ENCODE results near the gene ADAMTS2. TPM values are rescaled to one million over a fixed set of nuclear protein-coding genes. Genes with fewer than 3 reads are reported as not detected.

Gene ADAMTS2
- total RNA-seq = 8.2 to 10.5 TPM (median 9.5 TPM) in 3 replicates

DNA sequence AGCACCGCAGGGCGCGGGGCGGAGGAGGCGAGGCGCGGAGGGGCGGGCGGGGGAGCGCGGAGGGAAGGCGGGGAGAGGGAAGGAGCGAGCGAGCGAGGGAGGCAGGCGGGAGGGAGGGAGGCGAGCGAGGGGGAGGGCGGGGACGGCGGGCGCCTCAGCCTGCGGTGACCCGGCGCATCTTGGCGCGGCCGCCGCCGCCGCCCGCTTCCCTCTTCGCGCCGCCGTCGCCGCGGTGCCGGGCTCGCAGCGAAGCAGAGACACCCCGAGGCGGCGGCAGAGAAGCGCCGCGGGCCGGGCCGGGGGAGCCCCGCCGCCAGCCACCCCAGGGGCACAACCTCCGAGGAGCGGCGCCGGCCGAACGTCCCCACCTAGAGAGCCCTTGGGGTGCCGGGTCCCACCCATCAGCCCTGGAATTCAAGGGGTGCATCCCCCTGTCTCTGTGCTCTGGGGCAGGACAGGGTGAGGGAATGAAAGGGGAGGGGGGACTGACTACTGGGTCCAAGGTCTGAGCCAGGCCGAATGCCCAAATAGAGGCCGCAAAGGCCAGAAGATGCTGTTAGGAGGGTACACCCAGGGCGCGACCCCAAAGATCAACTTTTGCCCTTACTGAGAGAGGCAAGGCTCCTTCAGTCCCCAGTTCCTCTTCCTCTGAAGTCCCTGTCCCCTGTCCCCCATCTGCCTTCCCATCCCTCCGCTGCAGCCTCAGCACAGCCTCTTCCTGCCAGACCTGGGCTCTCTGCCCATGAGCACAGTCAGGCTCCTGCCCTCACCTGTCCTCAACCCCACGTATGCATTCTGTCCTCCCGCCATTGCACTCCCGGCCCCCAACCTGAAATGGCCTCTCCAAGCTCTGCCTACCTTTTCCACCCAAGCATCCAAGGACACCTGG lies at the start of gene ADAMTS2:
ADAMTS2 (minus strand) TSS at position 29 of the 889 bp plus-strand sequence. CDS start 133 bp downstream, outside the sequence.
- DNase-seq (ENCODE audit: low spot score in 2 of 2, unreplicated experiment in 2 of 2) = peak in 1 of 2 experiments; percentile 46
- peaks cover 77% of the 10 kb centered on the region for H3K27me3 Mint-ChIP-seq (ENCODE audit: low read depth)
- TF ChIP-seq CTCF (IDR thresholded peaks at IDR 0.05; ENCODE audit: unreplicated experiment) = no peak

GRCh38 chr5:179393078-179393477 lies 47.8 kb upstream of the ADAMTS2 start:
- no peak for DNase-seq (ENCODE audit: low spot score in 2 of 2, unreplicated experiment in 2 of 2)

More for the DNA sequence above, at the start of gene ADAMTS2:
- Mint-ChIP-seq H3K4me3 (peak within 1 kb of the TSS; percentile 62), H3K4me1 (peaks cover 12% of the 10 kb centered on the region), H3K27ac (no peak within 1 kb of the TSS), H3K9me3 (no peaks in the 10 kb centered on the region), H3K36me3 (no peaks in the 10 kb centered on the region)

DNA sequence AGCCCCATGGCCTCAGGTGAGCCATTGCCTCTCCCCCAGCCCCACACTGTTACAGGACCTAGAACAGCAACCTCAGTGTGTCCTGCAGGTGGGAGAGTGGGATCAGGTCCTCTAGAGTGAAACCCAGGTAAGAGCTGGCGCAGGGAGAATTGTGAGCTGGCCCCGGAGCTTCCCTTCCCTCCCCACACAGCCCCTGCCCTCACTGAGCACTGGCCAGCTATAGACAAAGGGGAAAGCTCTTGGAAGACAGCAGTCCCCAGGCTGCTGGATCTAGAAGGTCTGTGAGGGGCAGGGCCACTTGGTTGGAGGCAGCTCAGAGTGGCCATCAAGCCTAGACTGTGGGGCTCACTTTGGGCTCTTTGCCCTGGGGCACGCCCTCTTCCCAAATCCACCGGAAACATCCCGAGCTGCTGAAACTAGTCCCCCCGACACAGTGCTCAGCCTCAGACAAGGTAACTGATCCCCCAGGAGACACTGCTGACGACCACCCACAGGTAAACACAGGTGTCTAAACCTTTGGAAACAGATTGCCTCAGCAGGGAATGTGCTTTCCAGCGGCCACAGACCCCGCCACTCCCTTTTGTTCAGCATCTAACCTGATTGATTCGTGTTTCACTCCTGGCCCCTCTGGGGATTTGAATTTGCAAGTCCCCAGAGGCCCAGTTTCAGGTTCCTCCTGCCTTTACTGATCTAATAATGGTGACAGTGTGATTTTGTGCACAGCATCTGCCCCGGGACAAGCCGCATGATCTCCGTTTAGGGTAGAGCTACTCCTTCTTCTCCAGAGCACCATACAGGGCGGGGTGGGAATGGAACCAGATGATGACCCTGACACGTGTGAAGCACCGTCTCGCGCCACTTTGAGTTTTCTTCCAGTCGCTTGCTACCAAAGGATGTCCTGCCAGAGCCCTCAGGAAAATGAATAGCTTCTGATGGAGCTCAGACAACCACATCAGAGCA lies 42.2 kb upstream of the ADAMTS2 start:
- peaks cover 34% of the 10 kb centered on the region for H3K9me3 Mint-ChIP-seq
- H3K36me3 Mint-ChIP-seq = no peaks in the 10 kb centered on the region
- H3K4me1 Mint-ChIP-seq = no peaks in the 10 kb centered on the region
- DNase-seq (ENCODE audit: low spot score in 2 of 2, unreplicated experiment in 2 of 2) = peak in 1 of 2 experiments; percentile 20
- H3K27ac Mint-ChIP-seq = no peak overlapping the region
- TF ChIP-seq CTCF (IDR thresholded peaks at IDR 0.05; ENCODE audit: unreplicated experiment) = no peak
- H3K27me3 Mint-ChIP-seq (ENCODE audit: low read depth) = no peaks in the 10 kb centered on the region
- no peak overlapping the region for H3K4me3 Mint-ChIP-seq

More at GRCh38 chr5:179393078-179393477, 47.8 kb upstream of the ADAMTS2 start:
- Mint-ChIP-seq H3K36me3 (no peaks in the 10 kb centered on the region), H3K4me1 (no peaks in the 10 kb centered on the region), H3K27me3 (ENCODE audit: low read depth) (no peaks in the 10 kb centered on the region), H3K4me3 (no peak overlapping the region), H3K9me3 (peaks cover 71% of the 10 kb centered on the region), H3K27ac (no peak overlapping the region)
- no peak for TF ChIP-seq CTCF (IDR thresholded peaks at IDR 0.05; ENCODE audit: unreplicated experiment)

- no peak overlapping the region for H3K4me3 Mint-ChIP-seq
- no peak overlapping the region for H3K27ac Mint-ChIP-seq
- DNase-seq (ENCODE audit: low spot score in 2 of 2, unreplicated experiment in 2 of 2) = no peak
- peaks cover 20% of the 10 kb centered on the region for H3K9me3 Mint-ChIP-seq
- no peaks in the 10 kb centered on the region for H3K36me3 Mint-ChIP-seq
- TF ChIP-seq CTCF (IDR thresholded peaks at IDR 0.05; ENCODE audit: unreplicated experiment) = no peak
- H3K4me1 Mint-ChIP-seq = no peaks in the 10 kb centered on the region
- H3K27me3 Mint-ChIP-seq (ENCODE audit: low read depth) = no peaks in the 10 kb centered on the region
Observed at GRCh38 chr5:179385914-179386313, 40.7 kb upstream of the ADAMTS2 start.

GRCh38 chr5:179382486-179382885 lies 37.2 kb upstream of the ADAMTS2 start:
- no peaks in the 10 kb centered on the region for H3K4me1 Mint-ChIP-seq
- no peak overlapping the region for H3K27ac Mint-ChIP-seq
- H3K36me3 Mint-ChIP-seq = no peaks in the 10 kb centered on the region
- no peak overlapping the region for H3K4me3 Mint-ChIP-seq
- H3K27me3 Mint-ChIP-seq (ENCODE audit: low read depth) = no peaks in the 10 kb centered on the region
- H3K9me3 Mint-ChIP-seq = no peaks in the 10 kb centered on the region
- peak in 1 of 2 experiments; percentile 29 for DNase-seq (ENCODE audit: low spot score in 2 of 2, unreplicated experiment in 2 of 2)
- TF ChIP-seq CTCF (IDR thresholded peaks at IDR 0.05; ENCODE audit: unreplicated experiment) = no peak
